Endothelial cell of umbilical vein (primary cell): Measurements from ENCODE around the gene SPACDR. TPM values are rescaled to one million over a fixed set of nuclear protein-coding genes. Genes with fewer than 3 reads are reported as not detected.

Source experiments
- BruUV-seq: library from RNA; stranded (reverse); fragments of 400-500 nt; replicated peaks from 2 replicates; lab custom pipeline; 2021; lab: Mats Ljungman, UMichigan
- CTCF ChIA-PET: fragments of 300-600, 350-600 bp; sonication (Branson Sonifier 250); formaldehyde crosslinking; loops from one replicate; lab custom pipeline; 2021; ENCODE audit warnings: antibody characterized with exemption, inconsistent platforms; lab: Charles Lee
- POLR2A ChIA-PET: fragments of 300-600, 350-600 bp; sonication (Branson Sonifier 250); formaldehyde crosslinking; loops from one replicate; lab custom pipeline; 2021; ENCODE audit warnings: antibody characterized with exemption, inconsistent platforms; lab: Charles Lee
- DNase-seq: peaks from one replicate; pipeline ENCODE4 v3.0.0-alpha.2; 2011; ENCODE audit warnings: low read depth, low spot score
- FAIRE-seq: peaks from 2 replicates; lab custom pipeline; 2011; peaks lifted over from hg19 to GRCh38; lab: Jason Lieb, UNC
- H2AFZ ChIP-seq: 2 replicates; pipeline ENCODE4 v1.6.0; 2012; ENCODE audit warnings: low read depth, low read length, control low read depth, inconsistent platforms
- H3K27ac ChIP-seq: 2 replicates; pipeline ENCODE4 v1.5.1; 2011; ENCODE audit warnings: low read depth, mild to moderate bottlenecking, control low read depth, low read length, moderate library complexity; ENCODE audit not compliant: insufficient read depth
- H3K27me3 ChIP-seq, 2 experiments: 2 replicates each; pipeline versions ENCODE4 v1.6.0 to v1.6.1; 2011; ENCODE audit warnings: low read length in 2 of 2, mixed read lengths in 1 of 2; ENCODE audit not compliant: control insufficient read depth in 2 of 2, insufficient read depth in 2 of 2
- H3K36me3 ChIP-seq, 2 experiments: 2 replicates in 1 of 2; 3 replicates in 1 of 2; pipeline ENCODE4 v1.5.1; 2011; ENCODE audit warnings: low read length in 2 of 2, mild to moderate bottlenecking in 1 of 2, moderate library complexity in 1 of 2; ENCODE audit not compliant: control insufficient read depth in 2 of 2, insufficient read depth in 2 of 2; ENCODE audit errors: extremely low read depth in 1 of 2
- H3K4me1 ChIP-seq: 3 replicates; pipeline ENCODE4 v1.5.1; 2011; ENCODE audit warnings: mild to moderate bottlenecking, low read length; ENCODE audit not compliant: control insufficient read depth, insufficient read depth; ENCODE audit errors: extremely low read depth
- H3K4me2 ChIP-seq: 2 replicates; pipeline ENCODE4 v1.6.1; 2011; ENCODE audit warnings: low read length, control low read depth, mixed read lengths; ENCODE audit not compliant: insufficient read depth
- H3K4me3 ChIP-seq, 3 experiments: fragments of 200-600 bp in 1 of 3; sonication (generic), shearing (Covaris generic) in 1 of 3; replicated peaks in 1 of 3; 2 replicates each; pipeline ENCODE4 v1.5.1; 2011 to 2016; ENCODE audit warnings: control low read depth in 3 of 3, low read length in 3 of 3, mild to moderate bottlenecking in 2 of 3, inconsistent platforms in 1 of 3, low read depth in 1 of 3, moderate library complexity in 1 of 3; ENCODE audit not compliant: insufficient read depth in 1 of 3
- H3K79me2 ChIP-seq: 2 replicates; pipeline ENCODE4 v1.6.0; 2012; ENCODE audit warnings: low read length, inconsistent platforms; ENCODE audit not compliant: control insufficient read depth, insufficient read depth
- H3K9ac ChIP-seq: replicated peaks from 2 replicates; pipeline ENCODE3; 2011; ENCODE audit warnings: low read length, control low read depth; ENCODE audit not compliant: insufficient read depth; ENCODE audit errors: extremely low read depth
- H3K9me1 ChIP-seq: replicated peaks from 3 replicates; pipeline ENCODE4 v1.6.0; 2011; ENCODE audit warnings: mild to moderate bottlenecking, low read length; ENCODE audit not compliant: control insufficient read depth, insufficient read depth; ENCODE audit errors: extremely low read depth
- H3K9me3 ChIP-seq: replicated peaks from 2 replicates; pipeline ENCODE4 v1.5.1; 2012; ENCODE audit warnings: low read length, inconsistent platforms; ENCODE audit not compliant: control insufficient read depth, insufficient read depth
- H4K20me1 ChIP-seq: replicated peaks from 2 replicates; pipeline ENCODE3; 2011; ENCODE audit warnings: mild to moderate bottlenecking, low read length; ENCODE audit not compliant: control insufficient read depth, insufficient read depth; ENCODE audit errors: extremely low read depth
- CTCF ChIP-seq, 2 donors: IDR thresholded peaks; 1 replicate in 1 of 2; 2 replicates in 1 of 2; pipeline ENCODE4 v1.5.1; 2011; ENCODE audit warnings: low read length in 2 of 2, mild to moderate bottlenecking in 2 of 2, moderate library complexity in 2 of 2, control low read depth in 1 of 2, inconsistent platforms in 1 of 2, low read depth in 1 of 2; ENCODE audit not compliant: insufficient read depth in 1 of 2; ENCODE audit errors: extremely low read depth in 1 of 2
- EZH2 ChIP-seq: IDR thresholded peaks from 2 replicates; pipeline ENCODE4 v1.6.1; 2012; ENCODE audit warnings: borderline replicate concordance, low read depth, mild to moderate bottlenecking, moderate library complexity, low read length, inconsistent platforms; ENCODE audit not compliant: severe bottlenecking
- FOS ChIP-seq: IDR thresholded peaks from 2 replicates; pipeline ENCODE4 v1.6.1; 2011; ENCODE audit warnings: mild to moderate bottlenecking, low read length, moderate library complexity, borderline replicate concordance; ENCODE audit not compliant: insufficient read depth
- GATA2 ChIP-seq: IDR thresholded peaks from 2 replicates; pipeline ENCODE4 v1.7.0; 2011; ENCODE audit warnings: low read depth, mild to moderate bottlenecking, moderate library complexity, mixed read lengths, low read length; ENCODE audit not compliant: insufficient read length, insufficient read depth
- JUN ChIP-seq: IDR thresholded peaks from 2 replicates; pipeline ENCODE4 v1.6.1; 2011; ENCODE audit warnings: borderline replicate concordance, low read depth; ENCODE audit not compliant: insufficient read length, insufficient read depth
- MAX ChIP-seq: IDR thresholded peaks from 2 replicates; pipeline ENCODE4 v1.6.1; 2011; ENCODE audit not compliant: insufficient read depth, insufficient read length
- MYC ChIP-seq: IDR thresholded peaks from one replicate; pipeline ENCODE4 v1.6.1; 2011; ENCODE audit warnings: mild to moderate bottlenecking, low read depth, low read length
- POLR2A ChIP-seq: IDR thresholded peaks from 2 replicates; pipeline ENCODE4 v1.6.1; 2012; ENCODE audit warnings: low read depth, mild to moderate bottlenecking, control low read depth, low read length
- POLR2AphosphoS5 ChIP-seq: IDR thresholded peaks from 2 replicates; pipeline ENCODE4 v1.6.1; 2012; ENCODE audit warnings: low read depth, mild to moderate bottlenecking, control low read depth, low read length, moderate library complexity; ENCODE audit not compliant: insufficient read depth
- dilution Hi-C: fragments of 300-500 bp; cut with MboI; formaldehyde crosslinking; loops from one replicate; pipeline ENCODE4 v1.15.0; 2019; ENCODE audit warnings: low sequenced_read_pairs; ENCODE audit not compliant: extremely low pct_ligation_motif_present
- intact Hi-C: fragments of 100-400 bp; cut with micrococcal nuclease; formaldehyde crosslinking; loops from one replicate; pipeline ENCODE4 v1.10.0; 2022
- polyA plus RNA-seq, 4 experiments: library from polyadenylated mRNA; depleted of rRNA in 3 of 4; stranded (reverse) in 3 of 4; unstranded in 1 of 4; fragments of >200 nt; gene quantifications; 2 replicates each; pipeline versions ENCODE4 v1.2.1 to v1.2.3, GENCODE V29; 2011 to 2012; ENCODE audit warnings: missing spikeins in 1 of 4
- total RNA-seq: library from RNA; stranded (reverse); gene quantifications from 2 replicates; pipeline ENCODE4 v1.2.3, GENCODE V29; 2021

The SPACDR gene
- total and polyA plus RNA-seq, 2 donors (not counting 3 experiments of a cell fraction or from before 2014, with no cell fraction given) = 1.6 to 4.1 TPM

GRCh38 chr7:100509231-100509630, 45.2 kb upstream of the SPACDR start:
- FAIRE-seq (no peak), DNase-seq (no peak)
- H3K4me1 ChIP-seq = no peaks in the 10 kb centered on the region
- dilution Hi-C loops = no loop called here
- H3K79me2 ChIP-seq = no peaks in the 10 kb centered on the region
- no TSS peak for BruUV-seq
- H3K27me3 ChIP-seq = no peaks in the 10 kb centered on the region
- no peak overlapping the region for H3K4me3 ChIP-seq
- H3K9me3 ChIP-seq = no peaks in the 10 kb centered on the region
- intact Hi-C loops = no loop called here
- H3K27ac ChIP-seq = no peak overlapping the region
- H3K36me3 ChIP-seq = no peaks in the 10 kb centered on the region
- no peak overlapping the region for H3K4me2 ChIP-seq
- CTCF ChIA-PET = interaction anchor here (1.0 to 1.5 kb wide), 2 partner anchors 15 to 51 kb away, joined by 3 to 4 read pairs; no protein-coding TSS in a partner anchor
- TF ChIP-seq FOS (no peak), EZH2 (no peak), POLR2A (no peak), POLR2AphosphoS5 (no peak), GATA2 (no peak), MYC (no peak), MAX (no peak)
- no peaks in the 10 kb centered on the region for H4K20me1 ChIP-seq
- H3K9me1 ChIP-seq = no peaks in the 10 kb centered on the region
- no peak overlapping the region for H3K9ac ChIP-seq
- H2AFZ ChIP-seq = no peak overlapping the region
- POLR2A ChIA-PET = no interaction called here

- TF ChIP-seq MYC (no peak), GATA2 (no peak), POLR2AphosphoS5 (no peak), CTCF (IDR thresholded peaks at IDR 0.05; ENCODE audit: extremely low read depth in 1 of 2, insufficient read depth in 1 of 2, low read depth in 1 of 2, low read length in 2 of 2) (no peak), POLR2A (no peak), JUN (no peak), FOS (no peak), EZH2 (no peak), MAX (no peak)
- BruUV-seq = no TSS peak
- no peak overlapping the region for H2AFZ ChIP-seq
- H3K27me3 ChIP-seq = peaks cover 0 to under 1% of the 10 kb centered on the region in 2 experiments
- POLR2A ChIA-PET = interaction anchor here (0.6 kb wide), 1 partner anchor 38 kb away, joined by 3 read pairs; no protein-coding TSS in a partner anchor
- H3K9me1 ChIP-seq = no peaks in the 10 kb centered on the region
- no peaks in the 10 kb centered on the region for H4K20me1 ChIP-seq
- intact Hi-C loops (no loop called here), dilution Hi-C loops (no loop called here)
- no peak for FAIRE-seq
- no peaks in the 10 kb centered on the region for H3K36me3 ChIP-seq
- H3K79me2 ChIP-seq = no peaks in the 10 kb centered on the region
- H3K4me3 ChIP-seq = no peak overlapping the region
- no peak overlapping the region for H3K27ac ChIP-seq
- no peak overlapping the region for H3K4me2 ChIP-seq
- DNase-seq = no peak
- CTCF ChIA-PET = interaction anchor here (0.6 to 1.4 kb wide), 3 partner anchors 9 to 15 kb away, joined by 3 to 7 read pairs (median 4); no protein-coding TSS in a partner anchor
- H3K9me3 ChIP-seq = no peaks in the 10 kb centered on the region
- H3K4me1 ChIP-seq = no peaks in the 10 kb centered on the region
- no peak overlapping the region for H3K9ac ChIP-seq
Observed at GRCh38 chr7:100506356-100506923, 42.4 kb upstream of the SPACDR start.
